ENCODE measurements around the gene LSS.

LSS gene

DNA sequence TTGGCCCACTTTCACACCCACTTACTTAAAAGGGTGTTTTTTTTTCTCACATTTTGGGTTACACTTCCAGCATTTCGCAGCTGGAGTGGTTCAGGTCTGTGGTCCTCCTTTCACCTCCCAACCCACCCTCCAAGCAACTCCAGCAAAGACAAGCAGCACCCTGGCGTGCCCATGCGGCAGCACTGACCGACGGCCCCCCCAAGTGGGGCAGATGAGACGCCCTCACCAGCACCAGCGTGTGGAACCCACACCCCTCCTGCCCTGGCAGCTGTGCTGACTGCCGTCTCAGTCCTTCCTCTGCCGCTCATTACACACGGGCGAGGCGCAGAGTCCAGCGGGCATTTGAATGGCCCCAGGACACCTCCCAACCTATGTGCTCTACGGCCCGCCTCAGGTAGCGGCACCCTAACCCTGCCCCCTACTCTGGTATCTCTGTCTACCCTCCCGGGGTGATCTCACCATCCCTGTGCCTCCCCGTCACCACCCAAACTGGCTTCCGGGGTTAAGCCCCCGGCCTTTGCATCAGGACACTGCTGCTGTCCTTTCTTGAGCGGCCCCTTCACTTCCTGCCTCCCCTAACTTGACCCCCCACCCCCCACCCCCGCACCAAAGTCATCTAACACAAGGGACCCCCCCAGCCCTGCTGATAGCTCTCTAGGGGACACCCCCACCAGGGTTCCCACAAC lies 10.9 kb downstream of the LSS start:
- Histone ChIP-seq H3K9me3 (ENCODE audit: control insufficient read depth in 1 of 2, low read length in 2 of 2) (no peaks in the 10 kb centered on the region), H3K27me3 (ENCODE audit: low read depth, low read length) (no peaks in the 10 kb centered on the region), H3K4me1 (ENCODE audit: control insufficient read depth in 1 of 2, insufficient read depth in 2 of 2, low read length in 2 of 2) (no peaks in the 10 kb centered on the region), H3K36me3 (ENCODE audit: control insufficient read depth in 1 of 2, insufficient read depth in 2 of 2, low read length in 2 of 2) (peaks cover 16 to 49% of the 10 kb centered on the region in 2 donors), H3K4me3 (ENCODE audit: low read depth in 1 of 2, low read length in 2 of 2) (no peak overlapping the region), H3K27ac (ENCODE audit: low read length) (no peak overlapping the region)

DNA sequence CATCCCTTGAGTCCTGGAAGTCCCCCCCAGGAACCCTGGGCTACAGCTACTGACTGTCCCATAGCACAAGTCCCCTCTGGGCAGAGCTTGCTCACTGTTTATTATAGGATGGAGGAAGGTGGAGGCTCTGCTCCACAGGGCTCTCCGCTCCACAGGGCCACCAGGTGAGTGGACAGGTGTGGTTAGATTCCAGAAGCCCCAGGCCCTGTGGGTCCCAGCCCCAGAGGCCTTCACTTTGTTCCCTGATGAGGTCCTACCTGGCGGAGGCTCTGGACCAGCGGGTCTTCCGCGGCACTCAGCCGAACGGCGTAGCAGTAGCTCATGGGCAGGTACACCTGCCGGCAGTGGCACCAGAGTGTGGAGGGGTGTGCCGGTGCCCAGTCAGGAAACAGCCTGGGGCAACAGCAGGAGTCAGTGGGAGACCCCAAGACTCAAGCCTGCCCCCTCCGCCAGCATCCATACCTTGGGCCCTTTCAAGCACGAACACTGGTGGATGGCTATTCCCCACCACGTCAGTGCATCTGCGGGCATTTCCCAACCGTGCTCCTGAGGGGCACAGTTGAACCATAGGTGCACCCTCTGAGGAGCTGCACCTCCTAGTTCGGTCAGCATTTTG lies 12.3 kb downstream of the LSS start:
- no peaks in the 10 kb centered on the region for H3K27me3 ChIP-seq (ENCODE audit: low read depth, low read length)
- H3K9me3 ChIP-seq (ENCODE audit: control insufficient read depth in 1 of 2, low read length in 2 of 2) = no peaks in the 10 kb centered on the region
- H3K4me3 ChIP-seq (ENCODE audit: low read depth in 1 of 2, low read length in 2 of 2) = no peak overlapping the region
- no peak overlapping the region for H3K27ac ChIP-seq (ENCODE audit: low read length)
- peaks cover 9 to 49% of the 10 kb centered on the region in 2 donors for H3K36me3 ChIP-seq (ENCODE audit: control insufficient read depth in 1 of 2, insufficient read depth in 2 of 2, low read length in 2 of 2)
- H3K4me1 ChIP-seq (ENCODE audit: control insufficient read depth in 1 of 2, insufficient read depth in 2 of 2, low read length in 2 of 2) = no peaks in the 10 kb centered on the region

DNA sequence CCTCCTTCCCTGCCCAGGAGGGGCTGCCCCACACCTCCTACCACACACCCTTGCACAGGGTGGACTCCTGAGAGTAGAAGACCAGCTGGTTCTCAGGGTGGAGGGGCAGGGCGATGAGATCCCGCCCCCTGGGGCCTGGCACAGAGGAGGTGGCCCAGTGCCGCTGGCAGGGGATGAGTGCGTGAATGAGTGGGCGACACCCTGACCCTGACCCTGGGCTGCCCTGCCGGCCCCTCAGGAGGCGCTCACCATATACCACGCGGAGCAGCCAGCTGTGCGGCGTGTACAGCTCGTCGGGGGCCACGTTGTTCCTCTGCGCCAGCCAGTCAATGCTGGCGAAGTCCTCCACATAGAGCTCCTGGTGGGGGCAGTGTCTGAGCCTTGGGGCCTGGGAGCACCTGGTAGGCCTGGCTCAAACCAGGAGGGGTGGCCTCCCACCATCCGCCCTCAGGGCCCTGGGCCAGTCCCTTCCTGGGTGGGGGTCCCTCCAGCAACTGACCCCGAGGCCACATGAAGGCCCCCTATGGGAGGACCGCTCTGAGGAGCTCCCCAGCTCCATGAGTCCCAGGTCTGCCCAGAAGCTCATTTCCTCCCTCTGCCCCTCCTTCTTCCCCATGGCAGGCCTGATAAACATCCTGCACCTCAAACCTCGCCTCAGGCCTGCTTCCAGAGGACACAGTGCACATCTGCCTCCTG lies 13.0 kb downstream of the LSS start:
- Histone ChIP-seq H3K27me3 (ENCODE audit: low read depth, low read length) (no peaks in the 10 kb centered on the region), H3K36me3 (ENCODE audit: control insufficient read depth in 1 of 2, insufficient read depth in 2 of 2, low read length in 2 of 2) (peaks cover 9 to 52% of the 10 kb centered on the region in 2 donors), H3K4me1 (ENCODE audit: control insufficient read depth in 1 of 2, insufficient read depth in 2 of 2, low read length in 2 of 2) (no peaks in the 10 kb centered on the region), H3K27ac (ENCODE audit: low read length) (no peak overlapping the region), H3K4me3 (ENCODE audit: low read depth in 1 of 2, low read length in 2 of 2) (no peak overlapping the region), H3K9me3 (ENCODE audit: control insufficient read depth in 1 of 2, low read length in 2 of 2) (no peaks in the 10 kb centered on the region)

DNA sequence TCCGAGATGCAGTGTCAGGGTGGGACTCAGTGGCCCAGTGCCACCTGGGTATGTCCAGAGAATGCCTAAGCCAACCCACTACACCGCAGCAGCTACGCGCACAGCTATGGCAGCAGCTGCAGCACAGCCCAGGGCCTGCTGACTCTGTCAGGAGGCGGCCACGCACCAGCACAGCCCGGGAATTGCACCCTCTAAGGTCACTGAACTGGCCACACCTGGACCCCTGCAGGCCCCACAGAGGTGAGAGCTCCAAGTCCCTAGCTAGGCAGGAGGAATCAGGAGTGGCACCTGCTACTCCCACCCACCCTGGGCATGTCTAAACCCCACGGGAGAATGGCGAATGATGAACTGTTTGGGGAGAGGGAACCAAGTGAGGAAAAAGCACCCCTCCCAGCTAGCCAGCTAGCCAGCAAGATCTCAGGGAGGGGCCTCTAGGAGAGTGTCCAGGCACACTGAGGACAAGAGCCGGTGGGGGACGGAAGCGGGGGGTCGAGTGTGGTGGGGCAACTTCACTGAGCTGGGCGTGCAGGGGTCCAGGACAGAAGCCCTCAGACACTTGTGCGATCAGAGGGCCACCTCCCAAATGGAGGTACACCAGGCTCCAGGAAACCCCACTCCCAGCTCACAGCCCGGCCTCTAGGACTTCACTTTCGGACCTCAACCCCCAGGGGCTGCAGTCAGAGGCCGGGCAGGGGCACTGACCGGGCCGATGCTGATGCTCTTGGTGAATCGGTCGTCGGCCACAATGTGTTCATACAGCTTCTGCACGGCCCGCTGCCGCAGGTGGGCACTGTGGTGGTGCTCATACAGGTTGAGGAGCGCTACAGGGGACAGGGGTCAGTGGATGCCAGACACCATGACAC lies 13.9 kb downstream of the LSS start:
- no peak overlapping the region for H3K4me3 ChIP-seq (ENCODE audit: low read depth in 1 of 2, low read length in 2 of 2)
- no peaks in the 10 kb centered on the region for H3K9me3 ChIP-seq (ENCODE audit: control insufficient read depth in 1 of 2, low read length in 2 of 2)
- H3K4me1 ChIP-seq (ENCODE audit: control insufficient read depth in 1 of 2, insufficient read depth in 2 of 2, low read length in 2 of 2) = no peaks in the 10 kb centered on the region
- H3K27ac ChIP-seq (ENCODE audit: low read length) = no peak overlapping the region
- no peaks in the 10 kb centered on the region for H3K27me3 ChIP-seq (ENCODE audit: low read depth, low read length)
- H3K36me3 ChIP-seq (ENCODE audit: control insufficient read depth in 1 of 2, insufficient read depth in 2 of 2, low read length in 2 of 2) = peaks cover 3 to 51% of the 10 kb centered on the region in 2 donors

DNA sequence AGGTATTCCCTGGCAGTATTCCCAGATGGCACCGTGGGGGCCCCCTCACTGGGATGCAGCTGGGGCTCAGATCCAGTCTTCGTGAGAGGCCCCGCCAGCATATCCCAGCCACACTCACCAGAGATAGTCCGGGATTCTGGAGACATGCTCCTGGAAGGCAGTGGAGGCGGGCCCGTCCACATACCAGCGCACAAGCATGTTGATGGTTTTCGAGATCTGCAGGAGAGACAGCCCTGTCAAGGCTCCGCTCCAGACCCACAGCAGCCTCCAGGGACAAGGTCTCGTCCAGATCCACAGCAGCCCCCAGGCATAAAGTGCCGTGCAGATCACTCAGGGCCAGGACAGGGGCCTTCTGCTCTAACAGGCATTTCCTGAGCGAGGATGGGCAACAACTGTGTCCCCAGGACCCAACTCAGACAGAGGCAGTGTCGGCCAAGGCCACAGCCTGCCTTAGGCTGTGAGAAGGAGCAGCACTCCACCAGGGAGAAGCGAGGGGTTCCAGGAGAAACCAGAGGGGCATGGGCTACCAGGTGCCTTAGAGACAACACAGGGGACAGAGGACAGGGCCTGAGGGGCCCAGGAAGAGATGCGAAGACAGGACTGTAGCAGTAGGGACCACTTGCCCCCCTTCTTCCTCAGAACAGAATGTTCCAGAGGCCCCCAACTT lies 14.8 kb downstream of the LSS start:
- no peaks in the 10 kb centered on the region for H3K27me3 ChIP-seq (ENCODE audit: low read depth, low read length)
- H3K4me1 ChIP-seq (ENCODE audit: control insufficient read depth in 1 of 2, insufficient read depth in 2 of 2, low read length in 2 of 2) = no peaks in the 10 kb centered on the region
- no peak overlapping the region for H3K4me3 ChIP-seq (ENCODE audit: low read depth in 1 of 2, low read length in 2 of 2)
- peaks cover 0 to 54% of the 10 kb centered on the region in 2 donors for H3K36me3 ChIP-seq (ENCODE audit: control insufficient read depth in 1 of 2, insufficient read depth in 2 of 2, low read length in 2 of 2)
- no peak overlapping the region for H3K27ac ChIP-seq (ENCODE audit: low read length)
- no peaks in the 10 kb centered on the region for H3K9me3 ChIP-seq (ENCODE audit: control insufficient read depth in 1 of 2, low read length in 2 of 2)

DNA sequence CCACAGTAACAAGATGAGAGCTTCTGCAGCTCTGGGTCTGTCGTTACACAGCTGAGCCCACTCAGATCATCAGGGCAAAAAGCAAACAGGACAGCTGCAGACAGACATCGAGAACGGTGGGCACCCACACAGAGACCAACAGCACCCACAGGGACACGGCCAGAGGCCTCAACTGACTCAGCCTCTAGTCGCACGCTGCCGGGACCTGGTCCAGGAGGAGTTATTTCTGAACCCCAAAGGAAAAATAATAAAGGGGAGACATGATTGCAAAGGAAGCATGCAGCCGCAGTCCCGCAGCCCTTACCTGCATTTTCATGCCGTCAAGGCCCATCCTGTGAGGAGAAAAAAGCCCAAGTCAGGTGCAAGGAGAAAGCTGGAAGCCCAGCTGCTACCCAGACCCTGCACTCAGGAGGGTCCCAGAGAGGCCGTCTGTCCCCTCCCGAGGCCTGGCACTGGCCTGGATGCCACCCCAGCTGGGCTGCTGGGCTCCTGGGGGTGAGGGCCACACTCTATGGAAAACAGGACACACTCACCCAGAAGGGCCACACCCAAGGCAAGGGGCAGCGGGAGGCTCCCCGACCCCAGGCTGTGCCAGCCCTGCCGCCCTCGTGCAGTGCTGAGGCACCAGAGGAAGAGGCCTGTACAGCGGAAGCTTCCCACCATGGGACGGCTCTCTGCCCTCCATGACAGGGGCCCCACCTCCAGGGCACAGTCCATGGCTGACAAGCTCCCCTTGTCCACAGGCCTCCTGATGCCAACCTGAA lies 15.7 kb downstream of the LSS start:
- Histone ChIP-seq H3K4me3 (ENCODE audit: low read depth in 1 of 2, low read length in 2 of 2) (no peak overlapping the region), H3K36me3 (ENCODE audit: control insufficient read depth in 1 of 2, insufficient read depth in 2 of 2, low read length in 2 of 2) (peaks cover 0 to 62% of the 10 kb centered on the region in 2 donors), H3K27me3 (ENCODE audit: low read depth, low read length) (no peaks in the 10 kb centered on the region), H3K4me1 (ENCODE audit: control insufficient read depth in 1 of 2, insufficient read depth in 2 of 2, low read length in 2 of 2) (no peaks in the 10 kb centered on the region), H3K9me3 (ENCODE audit: control insufficient read depth in 1 of 2, low read length in 2 of 2) (no peaks in the 10 kb centered on the region), H3K27ac (ENCODE audit: low read length) (no peak overlapping the region)

DNA sequence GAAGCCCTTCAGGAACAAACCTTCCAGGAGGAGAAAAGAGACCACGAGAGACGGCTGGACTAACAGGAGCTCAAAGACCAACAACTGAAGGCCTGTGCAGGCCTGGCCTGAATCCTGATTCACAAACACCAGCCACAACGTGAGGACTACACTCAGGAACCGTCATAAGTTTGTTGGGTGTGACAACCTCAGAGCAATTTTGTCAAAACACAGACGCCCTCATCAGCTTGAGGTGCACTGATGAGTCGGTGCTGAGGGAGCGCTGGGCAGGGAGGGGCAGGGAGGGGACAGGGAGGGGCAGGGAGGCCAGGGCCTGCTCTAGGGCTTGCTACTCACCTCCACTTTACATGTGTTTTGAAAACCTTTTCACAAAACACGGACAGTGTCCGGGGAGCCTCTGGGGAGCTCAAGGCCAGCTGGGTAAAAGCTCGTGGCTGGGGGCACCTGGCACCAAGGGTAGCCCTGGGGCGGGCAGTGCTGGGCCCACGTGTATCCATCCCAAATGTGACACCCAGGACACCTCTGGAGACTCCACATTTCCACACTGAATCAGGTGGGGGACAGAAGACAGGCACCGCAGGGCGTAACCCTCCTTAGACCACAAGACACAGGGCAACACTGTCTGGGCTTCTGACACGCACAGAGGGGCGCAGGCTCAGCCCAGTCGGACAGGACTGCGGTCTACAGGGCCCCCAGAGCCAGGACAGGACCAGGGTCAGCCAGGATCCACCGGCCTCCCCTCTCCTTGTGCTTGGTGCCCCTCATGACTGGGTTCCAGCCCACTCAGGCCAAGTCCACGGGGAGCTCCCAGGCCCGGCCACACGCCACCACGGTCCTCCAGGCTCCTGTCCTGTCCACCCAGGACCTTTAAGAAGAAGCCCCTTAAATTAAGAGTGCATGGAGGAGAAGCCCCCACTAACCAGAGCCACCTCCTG lies 16.5 kb downstream of the LSS start:
- Histone ChIP-seq H3K36me3 (ENCODE audit: control insufficient read depth in 1 of 2, insufficient read depth in 2 of 2, low read length in 2 of 2) (peaks cover 0 to 67% of the 10 kb centered on the region in 2 donors), H3K27ac (ENCODE audit: low read length) (no peak overlapping the region)

DNA sequence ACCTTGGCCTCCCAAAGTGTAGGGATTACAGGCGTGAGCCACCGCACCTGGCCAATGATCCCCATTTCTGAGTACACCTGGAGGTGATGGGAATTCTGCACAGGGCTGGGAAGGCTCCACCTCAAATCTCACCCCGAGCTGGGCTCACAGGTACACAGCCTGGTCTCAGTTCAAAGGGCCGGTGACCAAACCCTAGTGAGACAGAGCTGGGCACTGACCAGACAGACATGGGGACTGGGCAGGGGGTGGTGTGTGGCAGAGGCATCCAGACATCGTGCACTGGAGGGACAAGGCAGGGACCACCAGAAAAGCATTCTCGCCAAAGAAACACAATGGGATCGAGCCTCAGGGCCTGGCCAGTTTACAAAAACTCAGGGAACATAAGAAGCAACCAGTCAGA lies 17.2 kb downstream of the LSS start:
- no peak overlapping the region for H3K27ac ChIP-seq (ENCODE audit: low read length)
- H3K4me3 ChIP-seq (ENCODE audit: low read depth in 1 of 2, low read length in 2 of 2) = no peak overlapping the region
- no peaks in the 10 kb centered on the region for H3K4me1 ChIP-seq (ENCODE audit: control insufficient read depth in 1 of 2, insufficient read depth in 2 of 2, low read length in 2 of 2)
- H3K27me3 ChIP-seq (ENCODE audit: low read depth, low read length) = no peaks in the 10 kb centered on the region
- H3K36me3 ChIP-seq (ENCODE audit: control insufficient read depth in 1 of 2, insufficient read depth in 2 of 2, low read length in 2 of 2) = peaks cover 0 to 71% of the 10 kb centered on the region in 2 donors
- no peaks in the 10 kb centered on the region for H3K9me3 ChIP-seq (ENCODE audit: control insufficient read depth in 1 of 2, low read length in 2 of 2)

More for the DNA sequence above, 16.5 kb downstream of the LSS start:
- Histone ChIP-seq H3K4me3 (ENCODE audit: low read depth in 1 of 2, low read length in 2 of 2) (no peak overlapping the region), H3K27me3 (ENCODE audit: low read depth, low read length) (no peaks in the 10 kb centered on the region), H3K9me3 (ENCODE audit: control insufficient read depth in 1 of 2, low read length in 2 of 2) (no peaks in the 10 kb centered on the region), H3K4me1 (ENCODE audit: control insufficient read depth in 1 of 2, insufficient read depth in 2 of 2, low read length in 2 of 2) (no peaks in the 10 kb centered on the region)

DNA sequence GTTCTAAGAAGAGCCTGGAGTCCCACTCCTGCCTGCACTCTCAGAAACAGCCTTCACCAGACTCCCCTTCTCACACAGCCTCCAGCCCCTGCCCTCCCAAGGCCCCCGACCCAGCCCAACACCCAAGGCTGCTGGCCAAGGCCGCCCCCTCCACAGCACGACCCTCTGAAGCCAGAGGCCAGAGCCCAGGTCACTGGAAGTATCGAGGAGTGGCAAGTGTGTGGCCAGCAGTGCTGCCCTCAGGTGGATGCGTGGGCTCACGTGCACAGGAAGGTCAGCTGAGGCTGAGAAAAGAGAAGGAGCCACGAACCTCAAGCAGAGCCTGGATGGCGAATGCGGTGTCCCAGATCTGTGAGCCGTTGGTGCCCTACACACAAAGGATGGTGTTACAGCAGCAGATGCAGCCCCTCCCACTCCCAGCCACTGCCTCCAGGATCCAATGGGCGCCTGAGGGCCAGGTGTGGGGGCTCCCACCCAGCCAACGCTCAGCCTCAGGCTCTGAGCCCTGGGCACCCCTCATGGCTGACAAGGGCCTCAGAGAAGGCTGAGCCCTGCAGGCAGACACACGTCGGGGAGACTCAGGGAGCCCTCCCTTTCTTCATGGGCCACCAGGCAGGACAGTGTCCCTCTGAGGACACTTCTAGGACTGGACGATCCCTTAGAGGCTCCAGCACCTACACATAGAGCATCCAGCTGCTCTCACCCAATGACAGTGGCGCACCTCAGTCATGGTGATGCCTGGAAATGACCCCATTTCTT lies 18.0 kb downstream of the LSS start:
- Histone ChIP-seq H3K4me1 (ENCODE audit: control insufficient read depth in 1 of 2, insufficient read depth in 2 of 2, low read length in 2 of 2) (no peaks in the 10 kb centered on the region), H3K36me3 (ENCODE audit: control insufficient read depth in 1 of 2, insufficient read depth in 2 of 2, low read length in 2 of 2) (peaks cover 5 to 71% of the 10 kb centered on the region in 2 donors), H3K9me3 (ENCODE audit: control insufficient read depth in 1 of 2, low read length in 2 of 2) (no peaks in the 10 kb centered on the region), H3K27me3 (ENCODE audit: low read depth, low read length) (no peaks in the 10 kb centered on the region), H3K27ac (ENCODE audit: low read length) (no peak overlapping the region), H3K4me3 (ENCODE audit: low read depth in 1 of 2, low read length in 2 of 2) (no peak overlapping the region)
